CD4-positive, alpha-beta T cell treated with Interleukin-6 for 4 hours (primary cell): ENCODE results near the gene PHF12.
A peak's percentile ranks its signal among the peaks of the same experiment; 100 is the strongest.

Source experiments
- DNase-seq: peaks from one replicate; pipeline ENCODE4 v3.0.0-alpha.2; 2020; ENCODE audit warnings: mixed read lengths

Gene PHF12

DNA sequence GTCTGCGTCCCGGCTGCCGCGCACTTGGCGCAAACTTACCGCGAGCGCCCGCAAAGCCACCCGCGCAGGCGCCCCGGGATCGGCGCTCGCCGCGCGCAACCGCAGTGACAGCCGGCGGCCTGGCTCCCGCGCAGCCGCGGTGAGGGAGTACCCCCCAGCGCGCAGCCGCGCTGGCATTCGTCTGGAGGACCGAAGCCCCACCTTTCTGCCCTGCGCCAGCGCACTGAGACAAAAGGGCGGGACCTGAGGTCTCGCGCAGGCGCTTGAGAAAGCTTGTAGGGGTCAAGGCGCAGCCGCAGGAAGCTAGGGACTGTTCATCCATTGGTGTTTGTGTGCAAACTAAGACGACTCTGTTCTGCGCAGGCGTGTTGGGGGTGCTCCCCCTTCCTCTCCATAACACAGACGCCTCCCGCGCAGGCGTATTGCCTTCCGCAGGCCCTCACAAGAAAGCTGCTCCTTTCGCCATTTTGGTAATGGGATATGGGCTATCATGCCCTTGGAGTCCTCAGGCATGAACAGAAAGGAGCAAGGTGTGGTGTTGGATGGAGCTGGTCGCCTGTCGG lies at the start of gene PHF12:
Gene PHF12 (minus strand): TSS at position 91 of the 563 bp plus-strand sequence. CDS start 558 bp downstream, outside the sequence.
- peak; percentile 100 for DNase-seq

DNA sequence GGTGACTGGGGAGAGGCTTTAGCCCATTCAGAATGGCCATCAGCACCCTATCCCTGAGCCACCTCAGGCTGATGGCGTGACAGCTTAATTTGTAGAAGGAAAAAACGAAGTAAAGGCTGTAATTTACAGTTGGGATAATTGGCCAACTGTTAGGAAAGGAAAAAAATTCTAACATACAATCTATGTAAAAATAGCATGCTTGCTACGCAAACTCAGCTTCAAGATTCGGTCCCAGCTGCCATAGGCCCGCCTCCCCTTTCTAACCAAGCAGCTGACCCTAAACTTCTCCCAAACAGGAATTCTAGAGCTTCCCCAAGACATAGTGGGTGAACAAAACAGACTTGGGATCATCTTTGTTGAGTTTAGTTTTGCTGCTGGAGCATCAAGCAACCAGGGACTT lies 49.7 kb upstream of the PHF12 start:
- no peak for DNase-seq

- no peak for DNase-seq
Measured at GRCh38 chr17:28999206-28999605, 47.9 kb upstream of the PHF12 start.

GRCh38 chr17:28997806-28998205 lies 46.5 kb upstream of the PHF12 start:
- no peak for DNase-seq

DNA sequence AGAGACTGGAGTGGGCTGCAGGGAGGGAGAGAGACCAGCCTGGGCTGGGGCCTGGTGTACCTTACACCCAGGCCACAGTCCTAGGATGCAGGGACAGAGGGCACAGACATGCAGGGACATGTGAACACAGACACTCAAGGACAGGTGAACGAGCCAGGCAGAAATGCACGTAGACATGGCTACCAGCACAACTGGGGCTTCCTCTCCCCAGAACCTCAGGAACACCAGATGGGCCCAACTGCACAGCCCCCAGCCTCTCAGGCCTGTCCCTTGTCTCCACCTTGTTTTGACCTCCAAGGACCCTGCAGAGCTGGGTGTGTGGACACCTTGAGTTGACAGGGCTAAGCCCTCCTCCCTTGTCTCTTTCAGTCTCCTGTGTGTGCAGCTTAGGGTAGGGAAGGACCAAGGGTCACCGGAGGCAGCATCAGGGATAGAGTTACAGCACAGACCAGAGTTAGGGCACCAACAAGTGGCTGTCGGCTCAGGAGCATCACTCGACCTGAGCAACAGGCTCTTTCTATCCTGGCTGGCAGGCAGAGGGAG lies 45.3 kb upstream of the PHF12 start:
- DNase-seq, result no peak

- no peak for DNase-seq
Measured at GRCh38 chr17:28993645-28994426, 42.5 kb upstream of the PHF12 start.

DNA sequence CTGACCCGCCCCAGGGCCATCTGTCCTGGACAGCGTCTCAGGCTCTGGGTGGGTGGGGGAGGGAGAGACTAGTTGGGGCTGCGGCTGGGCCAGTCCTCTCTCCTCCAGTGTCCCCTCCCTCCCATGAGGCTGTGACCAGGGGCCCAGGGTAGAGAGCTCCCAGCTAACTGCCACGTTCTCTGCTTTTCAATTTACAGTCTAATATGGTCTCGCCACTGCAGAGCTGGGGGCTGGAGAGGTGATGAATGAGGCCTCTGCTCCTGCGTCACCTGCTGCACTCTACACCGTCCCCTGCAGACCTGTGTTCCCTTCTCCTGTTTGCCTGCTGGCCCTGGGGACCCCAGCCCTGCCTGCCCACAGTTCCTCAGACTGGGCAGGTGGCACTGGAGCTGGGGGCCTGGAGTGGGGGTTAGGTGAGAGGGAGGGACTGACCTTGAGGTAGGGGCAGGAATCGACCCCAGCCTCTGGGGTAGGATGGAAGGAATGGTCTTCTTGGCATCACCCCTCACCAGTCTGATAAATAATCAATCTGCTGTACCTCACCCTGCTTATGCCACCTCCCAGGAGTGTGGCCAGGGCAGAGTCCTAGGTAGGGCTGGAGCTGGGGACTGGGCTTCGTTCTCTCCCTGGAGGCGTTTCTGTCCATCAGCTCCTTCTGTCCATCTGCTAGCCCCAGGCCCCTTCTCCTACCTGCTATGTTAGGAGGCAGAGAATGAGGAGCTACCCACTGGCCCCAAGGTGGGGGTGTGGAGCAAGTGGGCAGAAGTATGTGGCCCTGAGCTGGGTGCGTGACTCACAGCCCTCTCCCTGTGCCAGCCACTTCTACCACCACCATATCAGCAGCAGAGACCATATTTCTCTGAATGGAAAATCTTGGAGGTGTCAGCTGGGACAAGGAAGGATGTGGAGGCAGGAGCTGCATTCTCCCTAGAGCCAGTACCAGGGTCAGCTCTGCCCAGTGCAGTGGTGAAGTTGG lies 41.6 kb upstream of the PHF12 start:
- DNase-seq, result no peak

GRCh38 chr17:28992185-28992584 lies 40.9 kb upstream of the PHF12 start:
- DNase-seq, result no peak

DNA sequence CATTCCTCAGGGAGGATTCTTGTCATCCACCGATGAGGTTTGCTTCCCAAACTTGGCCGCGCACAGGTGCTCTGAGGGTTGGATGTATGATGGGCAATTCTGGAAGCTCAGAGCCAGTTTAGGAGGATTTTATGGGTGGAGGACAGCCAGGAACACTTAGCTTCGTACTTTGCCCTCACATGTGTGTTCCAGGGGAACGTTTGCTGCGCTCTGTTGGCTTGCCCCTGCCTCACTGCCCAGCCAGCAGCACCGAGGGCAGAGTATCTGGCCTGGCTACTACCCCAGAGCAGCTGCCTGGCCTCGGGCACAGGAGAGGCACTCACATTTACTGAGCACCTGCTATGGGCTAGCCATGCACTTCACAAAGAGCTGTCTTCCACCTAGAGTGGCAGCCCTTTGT lies 40.5 kb upstream of the PHF12 start:
- no peak for DNase-seq

GRCh38 chr17:28989028-28989427 lies 37.7 kb upstream of the PHF12 start:
- DNase-seq, result no peak

DNA sequence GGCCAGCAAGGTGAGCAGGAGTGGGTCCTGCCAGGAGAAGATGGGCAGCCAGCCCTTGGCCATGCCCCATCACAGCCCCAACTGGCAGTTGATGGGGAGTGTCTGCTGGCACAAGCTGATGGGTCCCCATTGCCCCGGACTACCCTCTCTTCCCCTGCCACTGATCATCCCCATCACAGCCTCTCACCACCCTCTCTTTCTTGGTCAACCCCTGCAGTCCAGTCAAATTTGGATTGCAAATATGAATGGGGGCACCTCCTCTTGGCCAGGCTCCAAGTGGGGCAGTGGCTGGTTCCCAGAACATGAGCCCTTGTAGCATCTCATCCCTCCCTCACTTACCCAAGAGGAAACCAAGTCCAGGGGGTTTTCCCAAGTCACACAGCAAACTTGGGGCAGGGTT lies 37.2 kb upstream of the PHF12 start:
- DNase-seq, result no peak

GRCh38 chr17:28986714-28987655 lies 35.7 kb upstream of the PHF12 start:
- DNase-seq, result no peak

- DNase-seq, result no peak
Measured at GRCh38 chr17:28985950-28986713, 34.8 kb upstream of the PHF12 start.

DNA sequence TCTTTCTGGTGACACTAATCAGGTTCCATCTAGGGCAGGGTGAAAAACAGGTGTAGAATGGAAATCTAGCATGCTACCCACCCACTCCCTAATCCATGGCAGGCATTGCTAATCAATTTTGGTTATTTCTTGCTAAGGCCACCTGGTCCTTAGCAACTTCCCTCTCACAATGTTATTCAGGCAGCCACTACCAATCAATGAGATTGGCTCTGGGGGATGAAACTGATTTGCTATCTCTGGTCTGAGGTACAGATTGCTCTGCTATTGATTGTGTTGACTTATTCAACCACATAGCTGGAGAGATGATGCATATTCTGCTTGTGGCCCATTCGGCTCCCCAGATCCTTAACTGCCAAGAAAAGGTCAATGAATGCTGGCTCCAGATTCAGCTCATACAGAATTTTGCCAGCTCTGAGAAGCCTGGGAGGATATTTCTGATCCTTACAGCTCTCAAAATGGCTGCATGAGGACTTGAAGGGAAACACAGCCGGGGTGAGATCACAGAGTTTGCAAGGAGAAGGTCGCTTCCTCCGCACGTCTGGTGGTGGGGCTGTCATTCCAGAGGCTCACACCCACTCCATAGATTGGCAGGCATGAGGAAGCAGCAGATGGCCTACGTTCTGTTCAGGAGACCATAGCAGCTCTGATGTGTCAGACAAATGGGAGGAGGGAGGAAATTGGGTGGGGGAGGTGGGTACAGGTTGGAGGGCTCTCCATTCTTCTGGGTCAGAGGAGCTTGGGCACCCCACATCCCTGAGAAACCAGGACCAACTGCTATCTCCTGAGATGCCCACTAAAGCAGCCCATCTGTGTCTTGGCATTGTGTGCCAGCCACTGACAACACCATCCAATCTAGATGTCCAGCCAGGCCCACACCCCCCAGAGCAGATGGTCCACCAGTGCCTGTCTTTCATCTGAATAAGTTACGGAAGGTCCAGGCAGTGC lies 32.2 kb upstream of the PHF12 start:
- no peak for DNase-seq

GRCh38 chr17:28982131-28982793 lies 30.9 kb upstream of the PHF12 start:
- peak; percentile 46 for DNase-seq

- no peak for DNase-seq
Measured at GRCh38 chr17:28978356-28978964, 27.1 kb upstream of the PHF12 start.

DNA sequence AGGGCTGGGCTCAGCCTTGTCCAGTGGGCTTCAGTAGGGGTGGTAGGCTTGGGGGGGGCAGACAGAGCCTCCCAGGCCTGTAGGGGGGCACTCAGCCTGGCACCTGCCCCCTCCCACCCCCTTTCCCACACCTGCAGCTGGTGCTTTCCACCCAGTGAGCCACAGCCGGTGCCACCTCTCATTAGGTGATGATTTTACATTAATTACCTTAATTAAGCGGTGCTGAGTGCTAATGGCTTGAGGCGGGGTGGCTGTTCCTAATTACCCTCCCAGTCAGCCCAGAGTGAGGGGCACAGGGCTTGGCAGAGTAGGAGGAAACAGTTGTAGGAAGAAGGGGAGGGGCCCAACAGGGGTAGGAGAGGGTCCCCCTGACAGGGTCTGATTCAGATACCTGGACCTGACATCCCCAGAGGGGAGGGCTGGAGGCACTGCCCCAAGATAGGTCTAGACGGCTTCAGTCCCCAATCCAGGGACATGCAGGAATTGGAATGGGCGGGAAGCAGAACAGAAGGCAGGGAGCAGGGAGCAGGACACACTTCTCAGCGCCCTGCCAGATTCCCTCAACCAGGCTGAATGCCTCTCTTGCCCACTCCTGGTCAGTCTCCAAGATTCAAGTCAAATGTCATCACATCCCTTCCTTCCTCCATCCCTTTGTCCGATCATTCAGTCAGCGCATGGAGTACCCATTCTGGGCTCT lies 26.5 kb upstream of the PHF12 start:
- no peak for DNase-seq

GRCh38 chr17:28975646-28976045 lies 24.3 kb upstream of the PHF12 start:
- DNase-seq, result no peak
